SK-N-MC (cell line): ENCODE data around the gene PSMB10.

Experiments used
- DNase-seq: peaks from one replicate; pipeline ENCODE4 v3.0.0-alpha.2; 2011; ENCODE audit warnings: low read depth, low spot score
- H3K27ac ChIP-seq: fragments of 200-600 bp; sonication (generic); 2 replicates; pipeline ENCODE4 v1.5.1; 2016; ENCODE audit warnings: mixed run types
- H3K36me3 ChIP-seq: fragments of 200-600 bp; sonication (generic); 2 replicates; pipeline ENCODE4 v1.6.1; 2017; ENCODE audit warnings: antibody characterized with exemption, low read length, mixed read lengths; ENCODE audit not compliant: insufficient read depth
- H3K4me3 ChIP-seq: fragments of 200-600 bp; sonication (generic); 2 replicates; pipeline ENCODE4 v1.5.1; 2016
- H3K9ac ChIP-seq: fragments of 200-600 bp; sonication (generic); 2 replicates; pipeline ENCODE4 v1.8.0; 2017; ENCODE audit warnings: mixed run types, mixed read lengths; ENCODE audit not compliant: insufficient read length
- H3K9me3 ChIP-seq: fragments of 200-600 bp; sonication (generic); 2 replicates; pipeline ENCODE4 v1.6.1; 2017; ENCODE audit warnings: low read depth, mild to moderate bottlenecking, antibody characterized with exemption, low read length, moderate library complexity, mixed read lengths
- EZH2 ChIP-seq: fragments of 200-600 bp; sonication (generic); IDR thresholded peaks from one replicate; pipeline ENCODE4 v1.6.1; 2017; ENCODE audit warnings: antibody characterized with exemption
- FOXP2 ChIP-seq: optimal IDR thresholded peaks from 2 replicates; pipeline ENCODE3; 2011; ENCODE audit warnings: mild to moderate bottlenecking, moderate library complexity; ENCODE audit not compliant: insufficient read depth; ENCODE audit errors: extremely low read length, control extremely low read depth
- POLR2AphosphoS5 ChIP-seq: IDR thresholded peaks from 2 replicates; pipeline ENCODE4 v1.6.1; 2012; ENCODE audit warnings: mild to moderate bottlenecking, low read depth, low read length, borderline replicate concordance

PSMB10 gene

DNA sequence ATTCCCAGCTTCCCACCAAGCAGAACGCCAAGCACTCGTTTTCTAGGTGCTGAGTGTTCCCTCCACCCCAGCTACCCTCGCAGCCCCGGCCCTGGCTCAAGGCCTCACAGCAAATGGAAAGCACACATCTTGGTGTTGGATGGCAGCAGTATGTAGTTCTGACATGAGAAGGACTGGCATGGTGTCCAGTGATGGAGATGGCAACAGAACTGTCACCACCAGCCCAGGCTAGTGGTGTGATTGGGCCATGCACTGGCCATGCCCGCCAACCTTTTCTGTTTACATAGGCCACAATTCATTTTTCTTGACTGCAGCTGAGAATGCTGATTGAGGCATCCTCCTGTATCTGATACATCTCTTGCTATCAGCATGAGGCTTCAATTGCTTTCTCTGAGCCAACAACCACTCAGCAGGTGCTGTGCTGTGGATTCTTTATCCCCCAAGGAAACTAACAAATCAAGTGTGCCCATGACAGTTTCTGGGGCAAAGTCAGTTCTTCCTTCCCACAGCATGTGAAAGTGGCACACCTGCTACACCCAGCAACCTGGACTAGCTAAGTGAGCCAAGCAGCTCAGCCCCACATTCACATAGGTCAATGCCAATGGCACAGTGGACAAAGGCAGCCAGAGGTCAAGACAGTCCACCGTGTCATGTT is 28.0 kb upstream of the PSMB10 start:
- DNase-seq = no peak
- Histone ChIP-seq H3K4me3 (no peak overlapping the region), H3K27ac (no peak overlapping the region), H3K9ac (no peak overlapping the region), H3K36me3 (no peaks in the 10 kb centered on the region), H3K9me3 (no peaks in the 10 kb centered on the region)
- TF ChIP-seq POLR2AphosphoS5 = no peak
- no peak for TF ChIP-seq EZH2
- no peak for TF ChIP-seq FOXP2

GRCh38 chr16:67963662-67964321 is 27.1 kb upstream of the PSMB10 start:
- H3K9ac ChIP-seq = no peak overlapping the region

DNA sequence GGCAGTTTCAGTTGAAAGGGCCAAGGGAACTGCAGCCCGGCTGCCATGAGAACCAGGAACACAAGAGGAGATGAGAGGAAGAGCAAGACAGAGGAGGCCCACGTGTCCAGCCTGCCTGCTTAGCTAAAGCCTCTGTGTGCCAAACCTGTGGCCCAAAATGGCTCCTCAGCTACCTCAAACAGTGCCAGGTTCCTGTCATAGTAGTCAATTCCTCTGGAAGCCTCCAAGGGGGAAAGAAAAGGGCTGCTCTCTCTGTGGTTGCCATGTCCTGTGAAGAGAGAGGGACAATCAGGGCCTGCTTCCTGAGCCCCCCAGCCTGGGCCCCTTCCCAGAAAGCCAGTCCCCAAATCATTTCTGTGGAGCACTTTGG is 26.6 kb upstream of the PSMB10 start:
- TF ChIP-seq EZH2 = no peak
- no peak for TF ChIP-seq POLR2AphosphoS5
- no peak for TF ChIP-seq FOXP2
- no peaks in the 10 kb centered on the region for H3K9me3 ChIP-seq
- H3K4me3 ChIP-seq = no peak overlapping the region
- H3K27ac ChIP-seq = no peak overlapping the region
- no peak overlapping the region for H3K9ac ChIP-seq
- DNase-seq = no peak
- no peaks in the 10 kb centered on the region for H3K36me3 ChIP-seq

More at GRCh38 chr16:67963662-67964321, 27.1 kb upstream of the PSMB10 start:
- DNase-seq = no peak
- Histone ChIP-seq H3K27ac (no peak overlapping the region), H3K9me3 (no peaks in the 10 kb centered on the region), H3K4me3 (no peak overlapping the region), H3K36me3 (no peaks in the 10 kb centered on the region)
- TF ChIP-seq FOXP2 = no peak
- no peak for TF ChIP-seq POLR2AphosphoS5
- no peak for TF ChIP-seq EZH2

- no peak overlapping the region for H3K9ac ChIP-seq
- no peak for DNase-seq
- H3K36me3 ChIP-seq = no peaks in the 10 kb centered on the region
- no peak overlapping the region for H3K4me3 ChIP-seq
- H3K27ac ChIP-seq = no peak overlapping the region
- TF ChIP-seq POLR2AphosphoS5 (no peak), EZH2 (no peak), FOXP2 (no peak)
- no peaks in the 10 kb centered on the region for H3K9me3 ChIP-seq
Measured at GRCh38 chr16:67962135-67962534, 25.5 kb upstream of the PSMB10 start.

DNA sequence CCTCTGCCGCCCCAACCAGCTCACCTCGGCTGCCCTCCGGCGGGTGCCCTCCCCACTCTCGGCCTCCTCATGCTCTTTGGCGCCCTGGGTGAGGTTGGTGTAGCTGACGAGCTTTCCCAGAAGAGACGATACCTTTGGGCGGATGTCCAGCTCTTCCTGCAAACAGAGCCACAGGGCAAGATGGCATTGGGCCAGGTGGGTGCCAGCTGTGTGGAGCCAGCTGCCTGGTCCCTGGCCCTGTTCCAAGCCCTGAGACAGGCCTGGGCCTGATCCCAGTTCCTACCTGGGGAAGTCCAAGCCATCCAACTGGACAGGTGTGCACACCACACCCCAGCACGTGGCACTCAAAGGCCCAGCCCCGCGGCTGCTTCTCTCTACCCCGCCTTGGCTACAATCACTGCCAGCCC is 24.9 kb upstream of the PSMB10 start:
- Histone ChIP-seq H3K4me3 (no peak overlapping the region), H3K36me3 (no peaks in the 10 kb centered on the region), H3K9me3 (no peaks in the 10 kb centered on the region), H3K27ac (no peak overlapping the region), H3K9ac (no peak overlapping the region)
- TF ChIP-seq EZH2 (no peak), POLR2AphosphoS5 (no peak), FOXP2 (no peak)
- no peak for DNase-seq

DNA sequence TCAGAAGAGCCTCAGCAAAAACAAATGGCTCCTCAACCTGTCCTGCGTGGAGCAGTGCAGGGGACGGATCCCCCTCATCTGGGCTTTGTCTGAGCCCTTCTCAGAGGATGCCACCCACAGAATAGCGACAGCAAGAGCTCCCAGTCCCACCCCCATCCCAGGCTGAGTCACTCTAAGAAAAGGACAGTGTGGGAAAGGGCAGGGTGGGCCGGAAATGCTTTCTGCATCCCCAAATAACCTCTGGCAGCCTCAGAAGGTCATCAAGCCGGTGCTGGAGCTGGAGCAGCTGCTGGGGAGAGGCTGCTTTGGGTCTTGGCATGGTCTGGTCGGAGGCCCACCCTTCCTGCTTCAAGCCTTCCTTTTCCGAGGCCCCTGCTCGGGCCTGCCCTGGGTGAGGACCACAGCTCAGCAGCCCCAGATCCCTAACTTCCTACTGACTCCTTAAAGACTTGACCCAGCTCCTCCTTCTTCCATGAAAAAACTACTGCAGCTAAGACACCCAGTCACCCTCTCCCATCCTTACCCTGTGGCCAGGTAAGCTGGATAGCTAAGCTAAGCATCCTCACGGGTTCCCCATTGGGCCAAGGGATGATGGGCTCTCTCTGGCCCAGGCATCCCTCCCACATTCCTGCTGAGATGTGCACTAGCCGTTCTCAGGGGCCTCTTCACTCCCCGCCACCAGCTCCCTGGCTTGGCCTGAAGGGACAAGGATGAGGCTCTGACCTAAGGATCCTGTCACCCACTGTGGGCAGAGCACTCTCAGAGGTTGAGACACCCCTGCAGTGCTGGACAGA is 23.1 kb upstream of the PSMB10 start:
- no peak for TF ChIP-seq POLR2AphosphoS5
- TF ChIP-seq FOXP2 = no peak
- no peak for TF ChIP-seq EZH2
- Histone ChIP-seq H3K9me3 (no peaks in the 10 kb centered on the region), H3K27ac (no peak overlapping the region), H3K4me3 (no peak overlapping the region), H3K9ac (no peak overlapping the region), H3K36me3 (no peaks in the 10 kb centered on the region)
- no peak for DNase-seq

DNA sequence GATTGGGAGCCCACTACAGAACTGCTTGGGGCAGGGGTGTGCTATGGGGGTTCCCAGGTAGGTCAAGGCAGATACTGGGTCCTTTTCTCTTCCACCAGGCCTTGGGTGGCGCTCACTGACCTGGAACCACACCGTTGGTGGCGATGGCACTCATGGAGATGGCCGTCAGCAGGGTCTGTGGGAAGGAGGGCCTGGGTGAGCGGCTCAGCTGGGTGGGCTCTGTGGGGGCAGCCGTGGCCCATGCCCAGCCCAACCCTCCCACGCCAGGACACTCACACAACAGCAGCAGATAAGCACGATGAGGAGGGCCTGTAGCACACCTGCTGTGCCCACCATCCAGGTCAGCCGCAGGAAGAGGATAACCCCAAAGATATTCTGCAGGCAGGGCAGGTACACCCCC is 21.0 kb upstream of the PSMB10 start:
- Histone ChIP-seq H3K9me3 (no peaks in the 10 kb centered on the region), H3K36me3 (no peaks in the 10 kb centered on the region), H3K9ac (no peak overlapping the region), H3K4me3 (no peak overlapping the region), H3K27ac (no peak overlapping the region)
- TF ChIP-seq FOXP2 (no peak), EZH2 (no peak), POLR2AphosphoS5 (no peak)
- no peak for DNase-seq

GRCh38 chr16:67954421-67955196 is 18.0 kb upstream of the PSMB10 start:
- no peak overlapping the region for H3K4me3 ChIP-seq
- TF ChIP-seq POLR2AphosphoS5 (no peak), FOXP2 (no peak), EZH2 (no peak)

More at GRCh38 chr16:67954421-67955196, 18.0 kb upstream of the PSMB10 start:
- no peaks in the 10 kb centered on the region for H3K36me3 ChIP-seq
- no peak for DNase-seq
- H3K9me3 ChIP-seq = no peaks in the 10 kb centered on the region
- H3K9ac ChIP-seq = no peak overlapping the region
- H3K27ac ChIP-seq = no peak overlapping the region
